ENCODE measurements around the gene COX14. TPM values are rescaled to one million over a fixed set of nuclear protein-coding genes. Genes with fewer than 3 reads are reported as not detected.

The COX14 gene
- total and polyA plus RNA-seq, 7 experiments from 2014 or later = 37.2 to 244 (median 49.0) TPM

DNA sequence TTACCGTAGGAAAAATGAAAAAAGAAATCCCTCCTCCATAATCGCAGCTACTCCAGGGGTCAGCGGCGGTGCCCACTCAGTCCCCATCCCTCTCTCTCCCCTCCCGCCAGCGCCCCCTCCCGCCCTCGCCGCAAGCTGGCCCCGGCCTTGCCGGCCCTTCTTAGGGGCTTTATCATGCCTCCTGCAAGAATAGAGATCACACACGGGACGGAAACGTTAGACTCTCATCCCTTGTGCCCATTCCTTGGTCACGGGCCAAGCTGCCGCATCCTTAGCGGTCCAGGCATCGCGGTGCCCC is 692 bp upstream of the COX14 start:
- ATAC-seq (no peak), DNase-seq (no peak)
- Histone ChIP-seq H3K27ac (ENCODE audit: low read depth, low read length) (peak overlapping the region; percentile 32), H3K9me3 (ENCODE audit: control insufficient read depth in 2 of 3, low read length in 3 of 3) (no peaks in the 10 kb centered on the region), H3K36me3 (ENCODE audit: control insufficient read depth in 2 of 3, insufficient read depth in 3 of 3, low read length in 3 of 3) (peaks cover 0 to 13% (median 0%) of the 10 kb centered on the region in 3 experiments), H3K4me1 (ENCODE audit: control insufficient read depth in 2 of 2, insufficient read depth in 2 of 2, low read length in 2 of 2) (peaks cover 14 to 23% of the 10 kb centered on the region in 2 donors), H3K4me3 (ENCODE audit: low read length) (peak overlapping the region; percentile 40), H3K27me3 (ENCODE audit: control insufficient read depth in 2 of 2, insufficient read depth in 2 of 2, low read length in 2 of 2) (no peaks in the 10 kb centered on the region)
- H3K27ac Mint-ChIP-seq = peak overlapping the region; percentile 91 to 99 (median 97)
- H3K27me3 Mint-ChIP-seq = no peaks in the 10 kb centered on the region
- intact Hi-C loops (cut with micrococcal nuclease) = loop anchor here (1.0 to 10.0 kb wide), 9 partner anchors 26 to 913 kb away; partner anchors contain the start of genes ATF1 (in 1 of the 2), BCDIN3D (in 1 of the 2), CERS5 (in 1 of the 2) and MCRS1 (in 1 of the 2)
- ChIA-PET CTCF (interaction anchor here (0.6 to 4.2 kb wide), 27 partner anchors 8 to 1128 kb away, joined by 3 to 29 read pairs (median 4); partner anchors contain the start of genes CERS5, DAZAP2 and SMARCD1), POLR2A (interaction anchor here (0.9 to 4.3 kb wide), 27 partner anchors 8 to 1107 kb away, joined by 3 to 53 read pairs (median 7); partner anchors contain the start of genes ATF1, CERS5, GPD1 and LIMA1)
- H3K4me1 Mint-ChIP-seq = peaks cover 15 to 42% (median 35%) of the 10 kb centered on the region in 7 donors
- H3K36me3 Mint-ChIP-seq = peaks cover 0 to 12% (median 8%) of the 10 kb centered on the region in 5 donors
- peaks cover 0 to 1% (median 0%) of the 10 kb centered on the region in 11 donors for H3K9me3 Mint-ChIP-seq
- H3K4me3 Mint-ChIP-seq = peak overlapping the region; percentile 92 to 100 (median 98)

DNA sequence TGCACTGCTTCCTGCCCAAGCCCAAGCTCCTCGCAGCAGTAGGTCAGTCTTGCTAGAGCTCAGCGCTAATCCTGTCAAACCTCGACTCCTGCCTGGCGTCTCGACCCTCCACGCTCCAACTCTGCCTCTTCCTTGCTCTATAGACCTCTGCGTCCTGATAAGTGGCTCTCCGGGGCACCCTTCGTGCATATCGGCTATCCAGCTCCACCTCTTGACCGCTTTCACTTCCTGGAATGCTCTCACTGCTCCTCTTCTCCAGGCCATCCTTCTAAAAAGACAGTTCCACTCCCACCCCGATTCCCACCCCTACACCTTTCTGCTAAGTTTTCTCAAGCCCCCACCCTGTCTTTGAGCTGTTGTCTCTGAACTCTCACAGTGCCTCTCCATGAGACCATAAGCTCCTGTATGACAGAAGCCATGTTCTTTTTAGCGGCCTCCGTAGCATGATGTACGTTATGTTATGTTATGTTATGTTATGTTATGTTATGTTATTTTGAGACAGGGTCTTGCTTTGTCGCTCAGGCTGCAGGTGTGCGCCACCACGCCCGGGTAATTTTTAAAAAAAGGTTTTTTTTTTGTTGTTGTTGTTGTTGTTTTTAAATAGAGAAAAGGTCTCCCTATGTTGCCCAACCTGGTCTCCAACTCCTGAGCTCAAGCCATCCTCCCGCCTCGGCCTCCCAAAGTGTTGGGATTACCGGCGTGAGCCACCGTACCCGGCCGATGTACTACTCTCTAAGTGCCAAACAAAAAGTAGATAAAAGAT is 601 bp downstream of the COX14 start:
- Mint-ChIP-seq H3K36me3 (peaks cover 0 to 21% (median 13%) of the 10 kb centered on the region in 5 donors), H3K9me3 (peaks cover 0 to 1% (median 0%) of the 10 kb centered on the region in 11 donors), H3K27me3 (no peaks in the 10 kb centered on the region), H3K27ac (peak overlapping the region; percentile 95 to 99 (median 98)), H3K4me3 (peak overlapping the region; percentile 92 to 100 (median 98)), H3K4me1 (peaks cover 15 to 54% (median 45%) of the 10 kb centered on the region in 7 donors)
- H3K27me3 ChIP-seq (ENCODE audit: control insufficient read depth in 2 of 2, insufficient read depth in 2 of 2, low read length in 2 of 2) = no peaks in the 10 kb centered on the region
- peaks cover 0 to 24% (median 0%) of the 10 kb centered on the region in 3 experiments for H3K36me3 ChIP-seq (ENCODE audit: control insufficient read depth in 2 of 3, insufficient read depth in 3 of 3, low read length in 3 of 3)
- no peaks in the 10 kb centered on the region for H3K9me3 ChIP-seq (ENCODE audit: control insufficient read depth in 2 of 3, low read length in 3 of 3)
- POLR2A ChIA-PET = interaction anchor here (0.7 to 4.3 kb wide), 28 partner anchors 9 to 924 kb away, joined by 3 to 53 read pairs (median 6); partner anchors contain the start of genes ATF1, CERS5, GPD1 and LIMA1
- peaks cover 14 to 23% of the 10 kb centered on the region in 2 donors for H3K4me1 ChIP-seq (ENCODE audit: control insufficient read depth in 2 of 2, insufficient read depth in 2 of 2, low read length in 2 of 2)
- CTCF ChIA-PET = interaction anchor here (0.5 to 4.2 kb wide), 20 partner anchors 8 to 1126 kb away, joined by 3 to 29 read pairs (median 6); partner anchors contain the start of genes DAZAP2, SMARCD1 and TMBIM6
- H3K4me3 ChIP-seq (ENCODE audit: low read length) = peak overlapping the region; percentile 94
- DNase-seq = no peak
- intact Hi-C loops (cut with micrococcal nuclease) = loop anchor here (1.0 to 10.0 kb wide), 14 partner anchors 20 to 1396 kb away; partner anchors contain the start of genes LARP4 (in 2 of the 2), LIMA1 (in 2 of the 2), ATF1 (in 1 of the 2) and CCNT1 (in 1 of the 2)
- peak overlapping the region; percentile 95 for H3K27ac ChIP-seq (ENCODE audit: low read depth, low read length)
- ATAC-seq = no peak

- ChIA-PET POLR2A (interaction anchor here (0.7 to 1.5 kb wide), 3 partner anchors 9 to 56 kb away, joined by 3 to 4 read pairs (median 3); no protein-coding TSS in a partner anchor), CTCF (interaction anchor here (1.5 kb wide), 1 partner anchor 15 kb away, joined by 9 read pairs; no protein-coding TSS in a partner anchor)
- no peaks in the 10 kb centered on the region for H3K27me3 Mint-ChIP-seq
- peaks cover 22 to 68% (median 58%) of the 10 kb centered on the region in 7 donors for H3K4me1 Mint-ChIP-seq
- intact Hi-C loops (cut with micrococcal nuclease) = loop anchor here (10.0 kb wide), 2 partner anchors 852 to 908 kb away; partner anchors contain the start of genes SLC11A2 (in 1 of the 2) and TUBA1C (in 1 of the 2)
- ATAC-seq = no peak
- Histone ChIP-seq H3K36me3 (ENCODE audit: control insufficient read depth in 2 of 3, insufficient read depth in 3 of 3, low read length in 3 of 3) (peaks cover 0 to 57% (median 6%) of the 10 kb centered on the region in 3 experiments), H3K4me1 (ENCODE audit: control insufficient read depth in 2 of 2, insufficient read depth in 2 of 2, low read length in 2 of 2) (peaks cover 10 to 23% of the 10 kb centered on the region in 2 donors), H3K27me3 (ENCODE audit: control insufficient read depth in 2 of 2, insufficient read depth in 2 of 2, low read length in 2 of 2) (no peaks in the 10 kb centered on the region), H3K27ac (ENCODE audit: low read depth, low read length) (no peak overlapping the region), H3K9me3 (ENCODE audit: control insufficient read depth in 2 of 3, low read length in 3 of 3) (no peaks in the 10 kb centered on the region), H3K4me3 (ENCODE audit: low read length) (no peak overlapping the region)
- H3K9me3 Mint-ChIP-seq = peaks cover 0 to 1% (median 0%) of the 10 kb centered on the region in 11 donors
- peaks cover 6 to 32% (median 18%) of the 10 kb centered on the region in 5 donors for H3K36me3 Mint-ChIP-seq
- peak overlapping the region in 7 of 10 donors; percentile 48 to 72 (median 56) for H3K4me3 Mint-ChIP-seq
- DNase-seq = no peak
- peak overlapping the region in 3 of 9 donors; percentile 3 to 61 (median 42) for H3K27ac Mint-ChIP-seq
Observed at GRCh38 chr12:50117057-50117622, 5.1 kb downstream of the COX14 start.

- ChIA-PET CTCF (no interaction called here), POLR2A (no interaction called here)
- no peaks in the 10 kb centered on the region for H3K27me3 Mint-ChIP-seq
- no peak overlapping the region for H3K27ac Mint-ChIP-seq
- H3K36me3 ChIP-seq (ENCODE audit: control insufficient read depth in 2 of 3, insufficient read depth in 3 of 3, low read length in 3 of 3) = peaks cover 0 to 73% (median 9%) of the 10 kb centered on the region in 3 experiments
- no peak overlapping the region for H3K4me3 Mint-ChIP-seq
- peaks cover 24 to 59% (median 50%) of the 10 kb centered on the region in 7 donors for H3K4me1 Mint-ChIP-seq
- no peaks in the 10 kb centered on the region for H3K27me3 ChIP-seq (ENCODE audit: control insufficient read depth in 2 of 2, insufficient read depth in 2 of 2, low read length in 2 of 2)
- intact Hi-C loops (cut with micrococcal nuclease) = loop anchor here (10.0 kb wide), 2 partner anchors 855 to 905 kb away; partner anchors contain the start of genes SLC11A2 (in 1 of the 2) and TUBA1C (in 1 of the 2)
- no peak overlapping the region for H3K4me3 ChIP-seq (ENCODE audit: low read length)
- H3K27ac ChIP-seq (ENCODE audit: low read depth, low read length) = no peak overlapping the region
- peaks cover 4 to 10% of the 10 kb centered on the region in 2 donors for H3K4me1 ChIP-seq (ENCODE audit: control insufficient read depth in 2 of 2, insufficient read depth in 2 of 2, low read length in 2 of 2)
- H3K9me3 Mint-ChIP-seq = peaks cover 0 to 1% (median 0%) of the 10 kb centered on the region in 11 donors
- no peak for DNase-seq
- peaks cover 6 to 38% (median 27%) of the 10 kb centered on the region in 5 donors for H3K36me3 Mint-ChIP-seq
- no peaks in the 10 kb centered on the region for H3K9me3 ChIP-seq (ENCODE audit: control insufficient read depth in 2 of 3, low read length in 3 of 3)
- no peak for ATAC-seq
Observed at GRCh38 chr12:50119387-50119786, 7.4 kb downstream of the COX14 start.

DNA sequence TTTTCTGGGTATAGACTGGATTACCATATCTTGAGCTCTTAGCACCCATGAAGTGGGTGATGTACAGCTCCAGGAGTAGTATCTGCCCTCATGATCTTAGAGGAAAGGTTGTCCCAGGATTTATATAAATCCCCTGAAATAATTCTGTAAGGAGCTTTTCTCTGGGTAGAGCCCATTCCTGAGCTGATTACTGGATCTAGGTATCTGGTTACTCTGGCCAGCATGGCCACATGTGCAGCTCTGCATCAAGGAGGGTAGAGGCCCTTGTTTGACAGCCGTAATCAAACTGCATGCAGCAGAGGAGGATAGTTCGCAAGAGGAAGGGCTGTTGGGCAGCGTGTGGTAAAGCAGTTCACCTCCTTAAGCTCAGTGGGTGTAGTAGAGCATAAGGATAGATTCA is 8.5 kb downstream of the COX14 start:
- Histone ChIP-seq H3K36me3 (ENCODE audit: control insufficient read depth in 2 of 3, insufficient read depth in 3 of 3, low read length in 3 of 3) (peaks cover 0 to 79% (median 9%) of the 10 kb centered on the region in 3 experiments), H3K4me3 (ENCODE audit: low read length) (no peak overlapping the region), H3K27me3 (ENCODE audit: control insufficient read depth in 2 of 2, insufficient read depth in 2 of 2, low read length in 2 of 2) (no peaks in the 10 kb centered on the region), H3K4me1 (ENCODE audit: control insufficient read depth in 2 of 2, insufficient read depth in 2 of 2, low read length in 2 of 2) (peaks cover 8 to 12% of the 10 kb centered on the region in 2 donors), H3K27ac (ENCODE audit: low read depth, low read length) (no peak overlapping the region), H3K9me3 (ENCODE audit: control insufficient read depth in 2 of 3, low read length in 3 of 3) (no peaks in the 10 kb centered on the region)
- H3K36me3 Mint-ChIP-seq = peaks cover 6 to 37% (median 26%) of the 10 kb centered on the region in 5 donors
- intact Hi-C loops (cut with micrococcal nuclease) = no loop called here
- no peaks in the 10 kb centered on the region for H3K9me3 Mint-ChIP-seq
- no peak overlapping the region for H3K4me3 Mint-ChIP-seq
- DNase-seq = no peak
- ChIA-PET POLR2A (interaction anchor here (0.8 to 4.2 kb wide), 2 partner anchors 8 to 9 kb away, joined by 3 to 20 read pairs; partner anchors contain the start of gene COX14), CTCF (interaction anchor here (1.2 to 1.3 kb wide), 2 partner anchors 9 to 10 kb away, joined by 3 to 5 read pairs; partner anchors contain the start of gene COX14)
- no peak for ATAC-seq
- peak overlapping the region in 2 of 9 donors; percentile 6 to 73 for H3K27ac Mint-ChIP-seq
- peaks cover 30 to 62% (median 51%) of the 10 kb centered on the region in 7 donors for H3K4me1 Mint-ChIP-seq
- H3K27me3 Mint-ChIP-seq = no peaks in the 10 kb centered on the region

- no peak overlapping the region for H3K27ac ChIP-seq (ENCODE audit: low read depth, low read length)
- Mint-ChIP-seq H3K27ac (peak overlapping the region in 3 of 9 donors; percentile 6 to 73 (median 10)), H3K9me3 (no peaks in the 10 kb centered on the region), H3K4me1 (peaks cover 30 to 62% (median 51%) of the 10 kb centered on the region in 7 donors), H3K27me3 (no peaks in the 10 kb centered on the region), H3K4me3 (no peak overlapping the region), H3K36me3 (peaks cover 6 to 32% (median 25%) of the 10 kb centered on the region in 5 donors)
- DNase-seq (no peak), ATAC-seq (no peak)
- H3K4me1 ChIP-seq (ENCODE audit: control insufficient read depth in 2 of 2, insufficient read depth in 2 of 2, low read length in 2 of 2) = peaks cover 5 to 10% of the 10 kb centered on the region in 2 donors
- no peaks in the 10 kb centered on the region for H3K27me3 ChIP-seq (ENCODE audit: control insufficient read depth in 2 of 2, insufficient read depth in 2 of 2, low read length in 2 of 2)
- CTCF ChIA-PET = interaction anchor here (1.2 to 1.3 kb wide), 2 partner anchors 9 kb away, joined by 3 to 5 read pairs; partner anchors contain the start of gene COX14
- peaks cover 0 to 78% (median 9%) of the 10 kb centered on the region in 3 experiments for H3K36me3 ChIP-seq (ENCODE audit: control insufficient read depth in 2 of 3, insufficient read depth in 3 of 3, low read length in 3 of 3)
- no peak overlapping the region for H3K4me3 ChIP-seq (ENCODE audit: low read length)
- intact Hi-C loops (cut with micrococcal nuclease) = no loop called here
- POLR2A ChIA-PET = interaction anchor here (4.2 kb wide), 1 partner anchor 9 kb away, joined by 20 read pairs; the partner anchor contains the start of gene COX14
- no peaks in the 10 kb centered on the region for H3K9me3 ChIP-seq (ENCODE audit: control insufficient read depth in 2 of 3, low read length in 3 of 3)
Observed at GRCh38 chr12:50120953-50121352, 8.9 kb downstream of the COX14 start.
